H9 (cell line): Measurements from ENCODE around the gene WDR4. TPM values are rescaled to one million over a fixed set of nuclear protein-coding genes. Genes with fewer than 3 reads are reported as not detected.
"Not testable (repeated sequence)": the region's sequence is repeated elsewhere in the genome, so short reads cannot be mapped to it uniquely, and the experiment has no call there.

Experiments
- DNase-seq: peaks from one replicate; pipeline ENCODE4 v3.0.0-alpha.2; 2017
- H2AFZ ChIP-seq: one replicate; pipeline ENCODE4 v1.6.1; 2013; ENCODE audit warnings: mild to moderate bottlenecking, low read length, control low read depth, moderate library complexity
- H2AK5ac ChIP-seq: 2 replicates; pipeline ENCODE4 v1.6.1; 2013; ENCODE audit warnings: low read length, control low read depth, mixed read lengths; ENCODE audit not compliant: insufficient read length
- H2BK120ac ChIP-seq: one replicate; pipeline ENCODE4 v1.6.1; 2013; ENCODE audit warnings: low read depth, mild to moderate bottlenecking, low read length, control low read depth, inconsistent platforms; ENCODE audit not compliant: poor library complexity, severe bottlenecking
- H2BK12ac ChIP-seq: 2 replicates; pipeline ENCODE4 v1.6.1; 2013; ENCODE audit warnings: low read length, control low read depth, mixed read lengths, low read depth; ENCODE audit not compliant: insufficient read length
- H2BK15ac ChIP-seq: 2 replicates; pipeline ENCODE4 v1.6.1; 2013; ENCODE audit warnings: low read depth, low read length, control low read depth
- H2BK20ac ChIP-seq: one replicate; pipeline ENCODE4 v1.6.1; 2013; ENCODE audit warnings: low read depth, mild to moderate bottlenecking, low read length, control low read depth, inconsistent platforms; ENCODE audit not compliant: poor library complexity, severe bottlenecking
- H2BK5ac ChIP-seq: 2 replicates; pipeline ENCODE4 v1.6.1; 2013; ENCODE audit warnings: low read length, control low read depth, mixed read lengths; ENCODE audit not compliant: insufficient read length
- H3K14ac ChIP-seq: 2 replicates; pipeline ENCODE4 v1.6.1; 2013; ENCODE audit warnings: low read length, control low read depth; ENCODE audit not compliant: insufficient read depth
- H3K18ac ChIP-seq: 2 replicates; pipeline ENCODE4 v1.6.1; 2013; ENCODE audit warnings: low read depth, mild to moderate bottlenecking, mixed read lengths, low read length, control low read depth; ENCODE audit not compliant: insufficient read length
- H3K23ac ChIP-seq: 2 replicates; pipeline ENCODE4 v1.6.1; 2013; ENCODE audit warnings: low read length, control low read depth, mixed read lengths, low read depth; ENCODE audit not compliant: insufficient read length
- H3K23me2 ChIP-seq: 2 replicates; pipeline ENCODE4 v1.6.1; 2013; ENCODE audit warnings: low read depth, mild to moderate bottlenecking, mixed read lengths, low read length, control low read depth; ENCODE audit not compliant: insufficient read length, poor library complexity, severe bottlenecking
- H3K27ac ChIP-seq: 2 replicates; pipeline ENCODE4 v1.5.1; 2013; ENCODE audit warnings: low read length, control low read depth, mixed read lengths, low read depth; ENCODE audit not compliant: insufficient read length
- H3K27me3 ChIP-seq: 2 replicates; pipeline ENCODE4 v1.6.1; 2013; ENCODE audit warnings: low read length, control low read depth, inconsistent platforms; ENCODE audit not compliant: insufficient read depth
- H3K4ac ChIP-seq: 2 replicates; pipeline ENCODE4 v1.6.1; 2013; ENCODE audit warnings: low read depth, mild to moderate bottlenecking, control low read depth, inconsistent platforms, low read length, moderate library complexity
- H3K4me1 ChIP-seq: 2 replicates; pipeline ENCODE4 v1.6.1; 2013; ENCODE audit warnings: low read length, control low read depth, inconsistent platforms; ENCODE audit not compliant: insufficient read depth
- H3K4me2 ChIP-seq: 2 replicates; pipeline ENCODE4 v1.6.1; 2013; ENCODE audit warnings: low read length, control low read depth, mixed read lengths; ENCODE audit not compliant: insufficient read length, insufficient read depth
- H3K56ac ChIP-seq: 2 replicates; pipeline ENCODE4 v1.6.1; 2013; ENCODE audit warnings: low read depth, mild to moderate bottlenecking, mixed read lengths, low read length, control low read depth; ENCODE audit not compliant: insufficient read length
- H3K79me1 ChIP-seq: 2 replicates; pipeline ENCODE4 v1.6.1; 2013; ENCODE audit warnings: low read depth, mild to moderate bottlenecking, moderate library complexity, low read length, control low read depth, inconsistent platforms; ENCODE audit not compliant: insufficient read depth, poor library complexity, severe bottlenecking
- H3K79me2 ChIP-seq: 2 replicates; pipeline ENCODE4 v1.6.1; 2013; ENCODE audit warnings: low read length, control low read depth, inconsistent platforms; ENCODE audit not compliant: insufficient read depth
- H3K9ac ChIP-seq: 2 replicates; pipeline ENCODE4 v1.6.1; 2013; ENCODE audit warnings: low read length, control low read depth, mixed read lengths; ENCODE audit not compliant: insufficient read length; ENCODE audit errors: extremely low read depth
- H3K9me3 ChIP-seq: one replicate; pipeline ENCODE4 v1.6.1; 2013; ENCODE audit warnings: low read depth, low read length, inconsistent platforms; ENCODE audit not compliant: control insufficient read depth
- H3T11ph ChIP-seq: one replicate; pipeline ENCODE4 v1.6.1; 2013; ENCODE audit warnings: mild to moderate bottlenecking, low read length, control low read depth, inconsistent platforms
- H4K20me1 ChIP-seq: one replicate; pipeline ENCODE4 v1.6.1; 2013; ENCODE audit not compliant: control insufficient read depth, insufficient read length, insufficient read depth
- H4K5ac ChIP-seq: 2 replicates; pipeline ENCODE4 v1.6.1; 2013; ENCODE audit warnings: low read depth, mild to moderate bottlenecking, mixed read lengths, low read length, control low read depth; ENCODE audit not compliant: insufficient read length
- H4K8ac ChIP-seq: replicated peaks from 2 replicates; pipeline ENCODE4 v1.6.1; 2013; ENCODE audit warnings: low read length, control low read depth, mixed read lengths, low read depth; ENCODE audit not compliant: insufficient read length
- H4K91ac ChIP-seq: 2 replicates; pipeline ENCODE4 v1.6.1; 2013; ENCODE audit warnings: low read depth, mild to moderate bottlenecking, moderate library complexity, mixed read lengths, low read length, control low read depth; ENCODE audit not compliant: insufficient read length
- H3K27ac Mint-ChIP-seq, 3 experiments: 2 replicates in 2 of 3; 3 replicates in 1 of 3; pipeline ENCODE4 v1.8.0; 2020 to 2021; ENCODE audit warnings: mixed read lengths in 3 of 3, mild to moderate bottlenecking in 1 of 3, moderate library complexity in 1 of 3
- H3K27me3 Mint-ChIP-seq: 2 replicates; pipeline ENCODE4 v1.8.0; 2021; ENCODE audit warnings: low read depth, mild to moderate bottlenecking, moderate library complexity, mixed read lengths
- H3K36me3 Mint-ChIP-seq, 3 experiments: 2 replicates in 2 of 3; 3 replicates in 1 of 3; pipeline ENCODE4 v1.8.0; 2020 to 2021; ENCODE audit warnings: low read depth in 3 of 3, mixed read lengths in 3 of 3; ENCODE audit not compliant: insufficient read depth in 1 of 3
- H3K4me1 Mint-ChIP-seq, 2 experiments: 2 replicates each; pipeline ENCODE4 v1.8.0; 2020; ENCODE audit warnings: mixed read lengths in 2 of 2
- H3K4me3 Mint-ChIP-seq, 2 experiments: 2 replicates in 1 of 2; 3 replicates in 1 of 2; pipeline ENCODE4 v1.8.0; 2020 to 2021; ENCODE audit warnings: mild to moderate bottlenecking in 2 of 2, mixed read lengths in 2 of 2, moderate library complexity in 1 of 2
- H3K9me3 Mint-ChIP-seq, 2 experiments: 2 replicates in 1 of 2; 3 replicates in 1 of 2; pipeline ENCODE4 v1.8.0; 2020; ENCODE audit warnings: mild to moderate bottlenecking in 2 of 2, mixed read lengths in 2 of 2, moderate library complexity in 1 of 2
- CTCF ChIP-seq: fragments of 200-600 bp; sonication (generic); conservative IDR thresholded peaks from 3 replicates; pipeline ENCODE4 v1.8.0; 2021; ENCODE audit warnings: antibody characterized with exemption, mild to moderate bottlenecking
- WGBS: extraction: QIAGEN DNeasy Blood & Tissue Kit; methylation state at CpG from one replicate; pipeline ENCODE4 v1.1.7; 2013; ENCODE audit warnings: missing lambda C conversion rate, low lambda C conversion rate, mixed read lengths; ENCODE audit not compliant: insufficient read length; ENCODE audit errors: extremely low coverage; 5-methylcytosine and 5-hydroxymethylcytosine counted together
- total RNA-seq: library from RNA; stranded (reverse); gene quantifications from 2 replicates; pipeline ENCODE4 v1.2.1, GENCODE V29; 2021

Gene WDR4
- total RNA-seq, 1 experiment from 2014 or later, result 54.4 TPM

GRCh38 chr21:42878678-42878992 lies 704 bp downstream of the WDR4 start:
- Histone ChIP-seq H4K20me1 (no peaks in the 10 kb centered on the region), H3T11ph (no peak overlapping the region), H4K91ac (no peak overlapping the region), H2AFZ (no peak overlapping the region), H3K4me1 (no peaks in the 10 kb centered on the region), H3K4ac (no peak overlapping the region), H2BK12ac (no peak overlapping the region), H3K56ac (no peak overlapping the region), H3K4me2 (peak overlapping the region; percentile 65), H3K79me1 (no peaks in the 10 kb centered on the region), H3K18ac (no peak overlapping the region), H3K79me2 (peaks cover 4% of the 10 kb centered on the region; the same call in 1 of the 2 replicates), H4K5ac (no peak overlapping the region), H4K8ac (no peak overlapping the region), H2BK120ac (no peak overlapping the region), H3K27ac (no peak overlapping the region), H3K9ac (peak overlapping the region; percentile 69), H3K23me2 (peaks cover 11% of the 10 kb centered on the region), H2BK15ac (no peak overlapping the region), H2BK20ac (no peak overlapping the region), H3K23ac (no peak overlapping the region), H2BK5ac (no peak overlapping the region), H2AK5ac (no peak overlapping the region), H3K9me3 (no peaks in the 10 kb centered on the region), H3K14ac (no peak overlapping the region), H3K27me3 (no peaks in the 10 kb centered on the region)
- no peak for TF ChIP-seq CTCF
- DNase-seq, result no peak
- Mint-ChIP-seq H3K27me3 (no peaks in the 10 kb centered on the region; the same call in 1 of the 2 replicates), H3K27ac (peak overlapping the region; percentile 97 to 99 (median 98)), H3K4me1 (peaks cover 15 to 22% of the 10 kb centered on the region in 2 experiments), H3K36me3 (peaks cover 20 to 40% (median 33%) of the 10 kb centered on the region in 3 experiments; a peak in 6 of 7 replicates), H3K9me3 (peaks cover 0 to 4% of the 10 kb centered on the region in 2 experiments; a peak in 1 of 5 replicates), H3K4me3 (peak overlapping the region; percentile 93 to 98)
- WGBS, result no CpG with 5 or more reads among the region's 15 CpGs

GRCh38 chr21:42875811-42876210 lies 3.5 kb downstream of the WDR4 start:
- not testable (repeated sequence) for H3K27ac Mint-ChIP-seq, H3K4me3 Mint-ChIP-seq, H2BK20ac ChIP-seq, H2BK15ac ChIP-seq, H2BK120ac ChIP-seq, H3K27me3 ChIP-seq, H3K56ac ChIP-seq, H3K9ac ChIP-seq, DNase-seq, H3K4ac ChIP-seq, H3K23ac ChIP-seq, H2AFZ ChIP-seq, H2BK5ac ChIP-seq, H2BK12ac ChIP-seq, H4K8ac ChIP-seq, H2AK5ac ChIP-seq, H3K14ac ChIP-seq, H4K20me1 ChIP-seq, H4K5ac ChIP-seq, H3K27ac ChIP-seq, H3K79me1 ChIP-seq, H3T11ph ChIP-seq, H3K4me2 ChIP-seq, H3K9me3 ChIP-seq, H3K9me3 Mint-ChIP-seq, H4K91ac ChIP-seq, H3K27me3 Mint-ChIP-seq, H3K18ac ChIP-seq, H3K4me1 ChIP-seq, H3K79me2 ChIP-seq
- peaks cover 11% of the 10 kb centered on the region for H3K23me2 ChIP-seq
- no CpG with 5 or more reads among the region's 10 CpGs for WGBS
- Mint-ChIP-seq H3K4me1 (peaks cover 15 to 22% of the 10 kb centered on the region in 2 experiments), H3K36me3 (peaks cover 36 to 67% (median 61%) of the 10 kb centered on the region in 3 experiments; a peak in 6 of 7 replicates)
